Endothelial cell of umbilical vein (primary cell): ENCODE results near the gene SRRM4. TPM values are rescaled to one million over a fixed set of nuclear protein-coding genes. Genes with fewer than 3 reads are reported as not detected.

Experiments
- BruUV-seq: library from RNA; stranded (reverse); fragments of 400-500 nt; replicated peaks from 2 replicates; lab custom pipeline; 2021; lab: Mats Ljungman, UMichigan
- CTCF ChIA-PET: fragments of 300-600, 350-600 bp; sonication (Branson Sonifier 250); formaldehyde crosslinking; loops from one replicate; lab custom pipeline; 2021; ENCODE audit warnings: antibody characterized with exemption, inconsistent platforms; lab: Charles Lee
- POLR2A ChIA-PET: fragments of 300-600, 350-600 bp; sonication (Branson Sonifier 250); formaldehyde crosslinking; loops from one replicate; lab custom pipeline; 2021; ENCODE audit warnings: antibody characterized with exemption, inconsistent platforms; lab: Charles Lee
- DNase-seq: peaks from one replicate; pipeline ENCODE4 v3.0.0-alpha.2; 2011; ENCODE audit warnings: low read depth, low spot score
- FAIRE-seq: peaks from 2 replicates; lab custom pipeline; 2011; peaks lifted over from hg19 to GRCh38; lab: Jason Lieb, UNC
- H2AFZ ChIP-seq: 2 replicates; pipeline ENCODE4 v1.6.0; 2012; ENCODE audit warnings: low read depth, low read length, control low read depth, inconsistent platforms
- H3K27ac ChIP-seq: 2 replicates; pipeline ENCODE4 v1.5.1; 2011; ENCODE audit warnings: low read depth, mild to moderate bottlenecking, control low read depth, low read length, moderate library complexity; ENCODE audit not compliant: insufficient read depth
- H3K27me3 ChIP-seq, 2 experiments: 2 replicates each; pipeline versions ENCODE4 v1.6.0 to v1.6.1; 2011; ENCODE audit warnings: low read length in 2 of 2, mixed read lengths in 1 of 2; ENCODE audit not compliant: control insufficient read depth in 2 of 2, insufficient read depth in 2 of 2
- H3K36me3 ChIP-seq, 2 experiments: 2 replicates in 1 of 2; 3 replicates in 1 of 2; pipeline ENCODE4 v1.5.1; 2011; ENCODE audit warnings: low read length in 2 of 2, mild to moderate bottlenecking in 1 of 2, moderate library complexity in 1 of 2; ENCODE audit not compliant: control insufficient read depth in 2 of 2, insufficient read depth in 2 of 2; ENCODE audit errors: extremely low read depth in 1 of 2
- H3K4me1 ChIP-seq: 3 replicates; pipeline ENCODE4 v1.5.1; 2011; ENCODE audit warnings: mild to moderate bottlenecking, low read length; ENCODE audit not compliant: control insufficient read depth, insufficient read depth; ENCODE audit errors: extremely low read depth
- H3K4me2 ChIP-seq: 2 replicates; pipeline ENCODE4 v1.6.1; 2011; ENCODE audit warnings: low read length, control low read depth, mixed read lengths; ENCODE audit not compliant: insufficient read depth
- H3K4me3 ChIP-seq, 3 experiments: fragments of 200-600 bp in 1 of 3; sonication (generic), shearing (Covaris generic) in 1 of 3; replicated peaks in 1 of 3; 2 replicates each; pipeline ENCODE4 v1.5.1; 2011 to 2016; ENCODE audit warnings: control low read depth in 3 of 3, low read length in 3 of 3, mild to moderate bottlenecking in 2 of 3, inconsistent platforms in 1 of 3, low read depth in 1 of 3, moderate library complexity in 1 of 3; ENCODE audit not compliant: insufficient read depth in 1 of 3
- H3K79me2 ChIP-seq: 2 replicates; pipeline ENCODE4 v1.6.0; 2012; ENCODE audit warnings: low read length, inconsistent platforms; ENCODE audit not compliant: control insufficient read depth, insufficient read depth
- H3K9ac ChIP-seq: replicated peaks from 2 replicates; pipeline ENCODE3; 2011; ENCODE audit warnings: low read length, control low read depth; ENCODE audit not compliant: insufficient read depth; ENCODE audit errors: extremely low read depth
- H3K9me1 ChIP-seq: replicated peaks from 3 replicates; pipeline ENCODE4 v1.6.0; 2011; ENCODE audit warnings: mild to moderate bottlenecking, low read length; ENCODE audit not compliant: control insufficient read depth, insufficient read depth; ENCODE audit errors: extremely low read depth
- H3K9me3 ChIP-seq: replicated peaks from 2 replicates; pipeline ENCODE4 v1.5.1; 2012; ENCODE audit warnings: low read length, inconsistent platforms; ENCODE audit not compliant: control insufficient read depth, insufficient read depth
- H4K20me1 ChIP-seq: replicated peaks from 2 replicates; pipeline ENCODE3; 2011; ENCODE audit warnings: mild to moderate bottlenecking, low read length; ENCODE audit not compliant: control insufficient read depth, insufficient read depth; ENCODE audit errors: extremely low read depth
- CTCF ChIP-seq, 2 donors: IDR thresholded peaks; 1 replicate in 1 of 2; 2 replicates in 1 of 2; pipeline ENCODE4 v1.5.1; 2011; ENCODE audit warnings: low read length in 2 of 2, mild to moderate bottlenecking in 2 of 2, moderate library complexity in 2 of 2, control low read depth in 1 of 2, inconsistent platforms in 1 of 2, low read depth in 1 of 2; ENCODE audit not compliant: insufficient read depth in 1 of 2; ENCODE audit errors: extremely low read depth in 1 of 2
- EZH2 ChIP-seq: IDR thresholded peaks from 2 replicates; pipeline ENCODE4 v1.6.1; 2012; ENCODE audit warnings: borderline replicate concordance, low read depth, mild to moderate bottlenecking, moderate library complexity, low read length, inconsistent platforms; ENCODE audit not compliant: severe bottlenecking
- FOS ChIP-seq: IDR thresholded peaks from 2 replicates; pipeline ENCODE4 v1.6.1; 2011; ENCODE audit warnings: mild to moderate bottlenecking, low read length, moderate library complexity, borderline replicate concordance; ENCODE audit not compliant: insufficient read depth
- GATA2 ChIP-seq: IDR thresholded peaks from 2 replicates; pipeline ENCODE4 v1.7.0; 2011; ENCODE audit warnings: low read depth, mild to moderate bottlenecking, moderate library complexity, mixed read lengths, low read length; ENCODE audit not compliant: insufficient read length, insufficient read depth
- JUN ChIP-seq: IDR thresholded peaks from 2 replicates; pipeline ENCODE4 v1.6.1; 2011; ENCODE audit warnings: borderline replicate concordance, low read depth; ENCODE audit not compliant: insufficient read length, insufficient read depth
- MAX ChIP-seq: IDR thresholded peaks from 2 replicates; pipeline ENCODE4 v1.6.1; 2011; ENCODE audit not compliant: insufficient read depth, insufficient read length
- MYC ChIP-seq: IDR thresholded peaks from one replicate; pipeline ENCODE4 v1.6.1; 2011; ENCODE audit warnings: mild to moderate bottlenecking, low read depth, low read length
- POLR2A ChIP-seq: IDR thresholded peaks from 2 replicates; pipeline ENCODE4 v1.6.1; 2012; ENCODE audit warnings: low read depth, mild to moderate bottlenecking, control low read depth, low read length
- POLR2AphosphoS5 ChIP-seq: IDR thresholded peaks from 2 replicates; pipeline ENCODE4 v1.6.1; 2012; ENCODE audit warnings: low read depth, mild to moderate bottlenecking, control low read depth, low read length, moderate library complexity; ENCODE audit not compliant: insufficient read depth
- dilution Hi-C: fragments of 300-500 bp; cut with MboI; formaldehyde crosslinking; loops from one replicate; pipeline ENCODE4 v1.15.0; 2019; ENCODE audit warnings: low sequenced_read_pairs; ENCODE audit not compliant: extremely low pct_ligation_motif_present
- intact Hi-C: fragments of 100-400 bp; cut with micrococcal nuclease; formaldehyde crosslinking; loops from one replicate; pipeline ENCODE4 v1.10.0; 2022
- polyA plus RNA-seq, 4 experiments: library from polyadenylated mRNA; depleted of rRNA in 3 of 4; stranded (reverse) in 3 of 4; unstranded in 1 of 4; fragments of >200 nt; gene quantifications; 2 replicates each; pipeline versions ENCODE4 v1.2.1 to v1.2.3, GENCODE V29; 2011 to 2012; ENCODE audit warnings: missing spikeins in 1 of 4
- total RNA-seq: library from RNA; stranded (reverse); gene quantifications from 2 replicates; pipeline ENCODE4 v1.2.3, GENCODE V29; 2021

The SRRM4 gene
- total and polyA plus RNA-seq, 2 donors (not counting 3 experiments of a cell fraction or from before 2014, with no cell fraction given), result not detected

- ChIA-PET CTCF (interaction anchor here (0.6 to 2.2 kb wide), 17 partner anchors 9 to 916 kb away, joined by 3 to 64 read pairs (median 5); no protein-coding TSS in a partner anchor), POLR2A (no interaction called here)
- no peaks in the 10 kb centered on the region for H3K9me3 ChIP-seq
- no peaks in the 10 kb centered on the region for H3K4me1 ChIP-seq
- no peaks in the 10 kb centered on the region for H4K20me1 ChIP-seq
- FAIRE-seq (peak; percentile 66), DNase-seq (no peak)
- no peak overlapping the region for H3K4me2 ChIP-seq
- no peaks in the 10 kb centered on the region for H3K79me2 ChIP-seq
- intact Hi-C loops, result loop anchor here (5.0 kb wide), 1 partner anchor 915 kb away; no protein-coding TSS in a partner anchor
- H3K4me3 ChIP-seq, result no peak overlapping the region
- no peaks in the 10 kb centered on the region for H3K27me3 ChIP-seq
- TF ChIP-seq EZH2, result no peak
- TF ChIP-seq CTCF (IDR thresholded peaks at IDR 0.05; ENCODE audit: extremely low read depth in 1 of 2, insufficient read depth in 1 of 2, low read depth in 1 of 2, low read length in 2 of 2), result peak; percentile 34 to 40
- no peak overlapping the region for H2AFZ ChIP-seq
- H3K36me3 ChIP-seq, result no peaks in the 10 kb centered on the region
- no peaks in the 10 kb centered on the region for H3K9me1 ChIP-seq
- no peak overlapping the region for H3K9ac ChIP-seq
- no TSS peak for BruUV-seq
- no peak overlapping the region for H3K27ac ChIP-seq
- dilution Hi-C loops, result no loop called here
These were observed 55.8 kb downstream of the SRRM4 start for GRCh38 chr12:119036878-119037825.

- BruUV-seq, result no TSS peak
- Histone ChIP-seq H3K4me2 (no peak overlapping the region), H3K9me1 (no peaks in the 10 kb centered on the region), H3K9me3 (no peaks in the 10 kb centered on the region), H3K27me3 (no peaks in the 10 kb centered on the region), H3K4me3 (no peak overlapping the region), H3K9ac (no peak overlapping the region), H3K36me3 (no peaks in the 10 kb centered on the region), H2AFZ (no peak overlapping the region), H3K27ac (no peak overlapping the region), H4K20me1 (no peaks in the 10 kb centered on the region), H3K79me2 (no peaks in the 10 kb centered on the region), H3K4me1 (no peaks in the 10 kb centered on the region)
- intact Hi-C loops (no loop called here), dilution Hi-C loops (no loop called here)
- POLR2A ChIA-PET, result no interaction called here
- CTCF ChIA-PET, result no interaction called here
- FAIRE-seq (no peak), DNase-seq (no peak)
- TF ChIP-seq MYC (no peak), GATA2 (no peak), MAX (no peak), CTCF (IDR thresholded peaks at IDR 0.05; ENCODE audit: extremely low read depth in 1 of 2, insufficient read depth in 1 of 2, low read depth in 1 of 2, low read length in 2 of 2) (no peak), JUN (no peak), POLR2A (no peak), EZH2 (no peak), POLR2AphosphoS5 (no peak), FOS (no peak)
These were observed 62.8 kb downstream of the SRRM4 start for GRCh38 chr12:119044094-119044493.
